Prostate gland (tissue), 2 donors: ENCODE data around the gene BCL2L1.

Source experiments
- POLR2A ChIP-seq: fragments of 450-650 bp; IDR thresholded peaks from one replicate; pipeline ENCODE4 v1.6.1; 2016; ENCODE audit warnings: antibody characterized with exemption, mild to moderate bottlenecking
- POLR2AphosphoS5 ChIP-seq: sonication (generic); formaldehyde crosslinking; IDR thresholded peaks from one replicate; pipeline ENCODE4 v1.6.1; 2017; ENCODE audit warnings: antibody characterized with exemption
- TF ChIP-seq, protein P1 (sequence below), 4 experiments: fragments of 200-600 bp in 2 of 4; fragments of 450-650 bp in 2 of 4; sonication (generic) in 2 of 4; IDR thresholded peaks; 1 replicate in 3 of 4; 2 replicates in 1 of 4; pipeline ENCODE4 v1.5.1; 2016 to 2019; ENCODE audit warnings: antibody characterized with exemption in 4 of 4, mild to moderate bottlenecking in 2 of 4, moderate library complexity in 2 of 4

DNA sequence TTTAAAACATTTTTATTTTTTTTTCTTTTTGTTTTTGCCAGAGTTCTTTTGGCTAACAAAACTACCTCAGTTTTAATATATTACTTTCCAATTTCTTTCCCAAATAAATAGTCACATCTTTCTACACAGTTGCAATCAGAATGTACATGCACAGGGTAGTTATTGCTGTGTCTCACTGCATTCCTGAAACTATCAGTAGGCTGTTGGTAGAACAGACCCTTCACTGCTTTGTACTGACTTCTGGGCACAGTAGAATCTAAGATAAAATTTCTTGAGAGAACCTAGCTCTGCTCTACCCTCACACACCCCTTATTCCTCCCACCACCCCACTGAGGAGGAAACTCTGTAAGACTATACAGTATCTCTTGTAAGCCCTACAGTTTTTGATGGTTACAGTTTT, 36.3 kb upstream of the BCL2L1 start:
- TF ChIP-seq, protein P1, sequence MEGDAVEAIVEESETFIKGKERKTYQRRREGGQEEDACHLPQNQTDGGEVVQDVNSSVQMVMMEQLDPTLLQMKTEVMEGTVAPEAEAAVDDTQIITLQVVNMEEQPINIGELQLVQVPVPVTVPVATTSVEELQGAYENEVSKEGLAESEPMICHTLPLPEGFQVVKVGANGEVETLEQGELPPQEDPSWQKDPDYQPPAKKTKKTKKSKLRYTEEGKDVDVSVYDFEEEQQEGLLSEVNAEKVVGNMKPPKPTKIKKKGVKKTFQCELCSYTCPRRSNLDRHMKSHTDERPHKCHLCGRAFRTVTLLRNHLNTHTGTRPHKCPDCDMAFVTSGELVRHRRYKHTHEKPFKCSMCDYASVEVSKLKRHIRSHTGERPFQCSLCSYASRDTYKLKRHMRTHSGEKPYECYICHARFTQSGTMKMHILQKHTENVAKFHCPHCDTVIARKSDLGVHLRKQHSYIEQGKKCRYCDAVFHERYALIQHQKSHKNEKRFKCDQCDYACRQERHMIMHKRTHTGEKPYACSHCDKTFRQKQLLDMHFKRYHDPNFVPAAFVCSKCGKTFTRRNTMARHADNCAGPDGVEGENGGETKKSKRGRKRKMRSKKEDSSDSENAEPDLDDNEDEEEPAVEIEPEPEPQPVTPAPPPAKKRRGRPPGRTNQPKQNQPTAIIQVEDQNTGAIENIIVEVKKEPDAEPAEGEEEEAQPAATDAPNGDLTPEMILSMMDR (IDR thresholded peaks at IDR 0.05) = no peak
- no peak for TF ChIP-seq POLR2A
- no peak for TF ChIP-seq POLR2AphosphoS5
